Ishikawa (cell line): ENCODE measurements around the gene MRTFA.

Experiments used
- EGR1 ChIP-seq: IDR thresholded peaks from 2 replicates; pipeline ENCODE4 v1.6.1; 2012
- RAD21 ChIP-seq: IDR thresholded peaks from 2 replicates; pipeline ENCODE4 v1.6.1; 2012; ENCODE audit warnings: low read depth
- REST ChIP-seq: IDR thresholded peaks from 2 replicates; pipeline ENCODE4 v1.6.1; 2012; ENCODE audit warnings: low read depth, mild to moderate bottlenecking
- TAF1 ChIP-seq: IDR thresholded peaks from 2 replicates; pipeline ENCODE4 v1.6.1; 2012; ENCODE audit warnings: low read depth, mild to moderate bottlenecking
- YY1 ChIP-seq: IDR thresholded peaks from 2 replicates; pipeline ENCODE4 v1.6.1; 2012; ENCODE audit warnings: low read depth

DNA sequence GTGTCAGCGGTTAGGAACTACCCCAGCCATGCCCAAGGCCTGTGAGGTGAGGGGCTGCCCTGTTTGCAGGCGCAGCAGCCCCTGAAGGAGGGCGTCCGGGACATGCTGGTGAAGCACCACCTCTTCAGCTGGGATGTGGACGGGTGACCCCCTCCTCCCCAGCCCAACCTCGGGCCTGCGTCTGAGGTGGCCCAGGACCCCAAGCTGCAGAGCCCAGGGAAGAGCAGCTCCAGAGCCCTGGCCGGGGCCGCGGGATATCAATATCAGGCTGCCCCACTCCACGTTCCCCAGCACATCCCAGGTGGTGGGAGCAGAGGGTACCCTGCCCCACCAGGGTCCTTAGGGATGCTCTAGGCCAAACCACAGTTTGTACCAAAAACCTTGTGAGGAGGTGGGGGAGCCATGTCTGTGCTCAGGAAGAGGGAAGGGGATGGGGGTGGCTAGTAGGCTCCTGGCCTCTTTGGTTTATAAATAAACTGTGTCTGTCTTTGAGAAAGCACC, 226.9 kb downstream of the MRTFA start:
- no peak for TF ChIP-seq RAD21
- no peak for TF ChIP-seq YY1
- TF ChIP-seq EGR1, result no peak
- no peak for TF ChIP-seq TAF1
- no peak for TF ChIP-seq REST
